ENCODE data around the gene CCDC134.

Gene CCDC134

DNA sequence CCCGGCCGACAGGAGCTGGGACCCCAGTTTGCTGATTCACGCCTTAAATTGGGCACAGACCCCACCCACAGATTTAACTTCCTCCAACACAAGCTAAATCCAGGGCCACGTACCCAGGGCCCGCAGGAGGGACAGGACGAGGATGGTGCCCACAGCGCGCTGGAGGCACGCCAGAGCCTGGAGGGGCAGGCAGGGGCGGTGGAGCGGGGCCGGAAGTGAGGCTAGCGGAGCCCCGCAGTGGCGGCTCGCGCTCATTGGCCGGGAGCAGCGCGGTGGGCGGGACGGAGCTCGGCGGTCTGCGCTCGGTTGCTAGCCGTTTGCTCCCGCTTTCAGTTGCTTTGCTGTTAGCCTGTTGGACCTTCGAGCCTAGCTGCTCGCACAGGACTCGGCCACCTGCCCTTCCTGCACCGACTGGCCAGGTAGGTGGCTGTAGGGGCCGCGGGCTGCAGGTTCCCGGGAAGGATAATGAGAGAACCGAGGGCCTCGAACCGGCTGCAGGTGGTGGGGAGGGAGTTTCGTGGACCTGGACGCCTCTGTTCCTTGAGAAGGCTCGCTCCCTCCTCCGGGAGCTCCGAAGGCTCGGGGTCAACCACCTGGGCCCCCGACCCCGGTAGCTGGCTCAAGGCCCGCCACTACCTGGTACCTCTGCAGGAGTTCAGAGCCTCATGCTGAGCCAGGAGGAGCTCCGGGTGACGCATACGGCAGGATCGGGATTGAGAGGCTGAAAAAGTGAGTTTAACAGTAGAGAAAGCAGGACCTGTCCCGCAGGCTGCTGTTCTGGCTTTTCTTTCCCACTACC is at the start of gene CCDC134:
Gene CCDC134 (plus strand): TSS at position 332 of the 799 bp plus-strand sequence. CDS start 8,212 bp downstream, outside the sequence.
- DNase-seq (ENCODE audit: low read depth) = peak; percentile 88

DNA sequence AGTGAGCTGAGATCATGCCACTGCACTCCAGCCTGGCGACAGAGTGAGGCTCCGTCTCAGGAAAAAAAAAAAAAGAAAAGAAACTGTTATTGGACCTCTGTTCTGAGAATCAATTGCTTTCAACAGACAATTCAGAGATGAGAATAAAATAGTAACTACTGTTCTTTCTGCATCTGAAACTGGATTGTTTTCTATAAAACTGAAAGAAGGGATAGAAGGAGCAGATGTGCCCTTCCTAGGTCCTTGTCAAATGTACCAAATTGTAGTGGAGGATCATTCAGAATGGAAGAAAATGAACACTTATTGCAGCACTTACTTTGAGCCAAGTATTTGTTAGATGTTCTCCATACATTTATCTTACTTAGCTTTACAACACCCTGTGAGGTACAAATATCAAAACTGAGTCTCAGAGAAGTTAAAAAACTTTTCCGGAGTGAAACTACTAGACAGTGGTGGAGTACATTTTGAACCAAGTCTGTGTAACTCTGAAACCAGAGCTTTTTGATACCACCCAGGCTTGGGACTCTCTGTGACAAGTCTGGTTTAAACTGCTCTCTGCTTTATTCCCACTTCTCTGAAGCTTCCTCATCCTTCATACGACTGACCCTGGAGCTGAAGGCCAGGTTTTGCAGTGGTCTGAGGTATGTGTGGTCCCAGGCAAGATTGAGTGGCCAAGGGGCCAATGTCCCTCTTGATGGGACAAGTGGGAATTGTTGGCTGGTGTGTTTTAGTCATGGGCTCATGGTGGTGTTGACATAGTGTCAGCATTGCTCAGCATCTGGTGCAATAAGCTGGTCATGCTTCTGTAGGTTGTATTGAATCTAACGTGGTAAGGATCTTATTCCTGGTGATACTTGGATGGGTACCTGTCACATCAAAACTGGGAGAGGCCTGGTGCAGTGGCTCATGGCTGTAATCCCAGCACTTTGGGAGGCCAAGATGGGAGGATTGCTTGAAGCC is 48.2 kb upstream of the CCDC134 start:
- no peak for DNase-seq (ENCODE audit: low read depth)

DNA sequence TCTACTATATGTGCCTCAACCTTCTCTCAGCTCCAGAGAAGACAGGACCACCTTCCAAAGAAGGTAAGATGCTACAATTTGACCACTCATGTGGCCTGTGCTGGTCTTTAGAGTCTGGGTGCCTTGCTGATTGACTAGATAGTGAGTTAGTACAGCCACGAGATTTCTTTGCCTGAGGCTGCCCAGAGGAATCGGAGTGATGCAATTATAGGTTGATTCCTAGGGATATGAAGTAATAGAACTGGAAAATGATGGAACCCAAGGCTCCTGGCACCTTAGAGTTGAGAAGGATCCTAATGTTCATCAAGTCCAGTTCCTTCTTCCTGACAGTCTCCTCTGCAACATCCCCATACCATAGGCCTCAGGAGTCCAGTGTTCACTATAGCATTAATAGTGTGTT is 46.5 kb upstream of the CCDC134 start:
- no peak for DNase-seq (ENCODE audit: low read depth)

DNA sequence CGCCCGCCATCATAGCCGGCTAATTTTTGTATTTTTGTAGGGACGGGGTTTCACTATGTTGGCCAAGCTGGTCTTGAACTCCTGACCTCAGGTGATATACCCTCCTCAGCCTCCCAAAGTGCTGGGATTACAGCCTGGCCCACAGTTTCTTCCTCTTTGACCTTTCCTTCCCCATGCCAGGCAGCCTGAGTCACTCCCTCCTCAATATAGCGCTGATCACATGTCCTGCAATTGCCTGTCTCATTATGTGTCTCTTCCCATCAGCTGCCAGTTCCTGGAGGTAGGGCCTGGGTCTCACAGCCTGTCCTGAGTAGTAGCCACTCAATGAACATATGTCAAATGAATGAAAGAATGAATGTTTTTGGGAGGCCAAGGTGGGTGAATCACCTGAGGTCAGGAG is 43.0 kb upstream of the CCDC134 start:
- no peak for DNase-seq (ENCODE audit: low read depth)

DNA sequence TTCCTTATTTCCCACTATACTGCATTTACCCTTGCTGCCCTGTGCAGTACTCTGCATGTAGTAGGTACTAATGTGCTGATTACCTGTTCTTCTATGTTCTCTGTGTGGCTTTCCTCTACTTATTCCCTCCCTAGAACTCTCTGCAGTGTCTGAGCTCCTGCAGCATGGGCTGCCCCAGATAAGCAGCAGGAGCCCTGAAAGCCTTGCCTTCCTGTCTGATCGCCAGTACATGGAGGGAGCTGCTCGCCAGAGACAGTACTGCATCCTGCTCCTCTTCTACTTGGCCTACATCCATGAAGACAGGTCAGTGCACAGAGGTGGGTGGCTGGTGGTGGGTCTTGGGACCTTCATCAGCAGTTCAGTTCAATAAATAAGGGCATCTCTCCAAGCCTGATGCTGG is 42.2 kb upstream of the CCDC134 start:
- no peak for DNase-seq (ENCODE audit: low read depth)

DNA sequence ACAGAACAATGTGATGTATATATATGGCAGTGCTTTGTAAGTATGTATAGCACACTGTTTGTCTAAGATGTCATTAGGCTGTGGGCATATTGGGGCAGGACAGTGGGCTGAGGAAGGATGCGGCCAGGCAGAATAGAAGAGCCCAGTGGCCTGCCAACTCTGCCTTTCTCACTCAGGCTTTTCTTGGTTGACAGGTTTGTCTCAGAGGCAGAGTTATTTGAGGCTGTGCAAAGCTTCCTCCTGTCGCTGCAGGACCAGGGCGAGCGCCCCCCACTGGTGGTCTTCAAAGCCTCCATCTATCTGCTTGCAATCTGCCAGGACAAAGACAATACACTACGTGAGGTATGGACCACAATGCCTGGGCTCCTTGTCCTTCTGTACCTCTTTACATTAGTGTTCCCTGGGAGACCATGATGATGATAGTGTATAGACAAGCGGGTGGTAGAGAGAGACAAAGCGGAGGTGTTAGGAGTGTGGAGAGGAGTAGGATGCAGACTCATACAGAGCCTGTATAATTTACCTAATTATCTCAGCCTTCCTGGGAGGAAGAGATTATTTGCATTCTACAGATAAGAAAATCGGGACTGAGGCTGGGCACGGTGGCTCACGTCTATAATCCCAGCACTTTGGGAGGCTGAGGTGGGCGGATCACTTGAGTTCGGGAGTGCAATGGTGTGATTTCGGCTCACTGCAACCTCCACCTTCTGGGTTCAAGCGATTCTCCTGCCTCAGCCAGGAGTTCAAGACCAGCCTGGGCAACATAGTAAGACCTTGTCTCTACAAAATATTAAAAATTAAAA is 37.3 kb upstream of the CCDC134 start:
- DNase-seq (ENCODE audit: low read depth) = no peak

DNA sequence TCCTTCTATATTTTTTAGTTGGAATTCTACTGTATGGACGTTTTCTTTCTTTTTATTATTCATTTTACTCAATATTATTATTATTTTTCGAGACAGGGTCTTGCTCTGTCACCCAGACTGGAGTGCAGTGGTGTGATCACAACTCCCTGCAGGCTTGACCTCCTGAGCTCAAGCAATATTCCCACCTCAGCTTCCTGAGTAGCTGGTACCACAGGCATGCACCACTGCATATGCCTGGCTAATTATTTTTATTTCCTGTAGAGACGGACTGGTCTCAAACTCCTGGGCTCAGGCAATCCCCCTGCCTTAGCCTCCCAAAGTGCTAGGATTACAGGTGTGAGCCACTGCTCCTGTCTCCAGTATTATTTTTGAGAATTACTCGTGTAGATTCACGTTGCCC is 34.0 kb upstream of the CCDC134 start:
- DNase-seq (ENCODE audit: low read depth) = no peak

DNA sequence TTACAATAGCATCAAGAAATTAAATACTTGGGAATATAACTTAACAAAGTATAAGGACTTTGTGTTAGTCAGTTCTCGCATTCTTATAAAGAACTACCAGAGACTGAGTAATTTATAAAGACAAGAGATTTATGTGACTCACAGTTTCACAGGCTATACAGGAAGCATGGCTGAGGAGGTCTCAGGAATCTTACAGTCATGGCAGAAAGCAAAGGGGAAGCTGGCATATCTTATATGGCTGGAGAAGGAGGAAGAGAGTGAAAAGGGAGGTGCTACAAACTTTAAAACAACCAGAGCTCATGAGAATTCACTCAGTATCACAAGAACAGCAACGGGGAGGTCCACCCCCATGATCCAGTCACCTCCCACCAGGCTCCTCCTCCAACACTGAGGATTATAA is 32.0 kb upstream of the CCDC134 start:
- no peak for DNase-seq (ENCODE audit: low read depth)

DNA sequence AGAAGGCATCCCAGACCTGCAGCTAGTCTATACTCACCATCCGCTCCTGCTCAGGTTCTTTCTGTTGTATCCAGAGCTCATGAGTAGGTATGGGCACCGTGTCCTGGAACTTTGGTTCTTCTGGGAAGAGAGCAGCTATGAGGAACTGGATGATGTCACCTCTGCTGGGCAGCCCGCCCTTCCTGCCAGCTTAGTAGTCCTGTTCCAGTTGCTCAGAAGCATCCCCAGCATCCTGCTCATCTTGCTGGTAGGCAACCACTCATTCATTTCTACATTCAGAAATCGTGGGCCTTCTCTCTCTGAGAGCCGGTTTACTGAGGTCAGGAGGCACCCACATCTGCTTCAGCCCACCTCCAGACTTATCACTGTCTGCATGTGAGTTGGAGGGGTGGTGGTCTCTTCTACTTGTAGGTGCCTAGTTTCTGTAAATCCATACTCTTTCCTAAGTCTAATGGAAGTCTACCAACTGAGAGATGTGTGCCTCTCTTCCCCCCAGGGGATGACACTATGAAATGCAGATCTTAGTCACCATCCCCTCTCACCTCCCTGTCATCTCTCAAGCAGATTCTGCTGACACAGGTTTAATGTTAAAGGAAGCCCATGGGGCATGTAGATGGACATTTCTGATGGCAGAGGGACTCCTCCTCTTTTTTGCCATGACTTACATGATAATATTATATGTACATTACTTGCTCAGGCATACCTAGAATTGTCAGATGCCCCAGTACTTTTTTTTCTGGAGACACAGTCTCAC is 29.6 kb upstream of the CCDC134 start:
- DNase-seq (ENCODE audit: low read depth) = no peak

DNA sequence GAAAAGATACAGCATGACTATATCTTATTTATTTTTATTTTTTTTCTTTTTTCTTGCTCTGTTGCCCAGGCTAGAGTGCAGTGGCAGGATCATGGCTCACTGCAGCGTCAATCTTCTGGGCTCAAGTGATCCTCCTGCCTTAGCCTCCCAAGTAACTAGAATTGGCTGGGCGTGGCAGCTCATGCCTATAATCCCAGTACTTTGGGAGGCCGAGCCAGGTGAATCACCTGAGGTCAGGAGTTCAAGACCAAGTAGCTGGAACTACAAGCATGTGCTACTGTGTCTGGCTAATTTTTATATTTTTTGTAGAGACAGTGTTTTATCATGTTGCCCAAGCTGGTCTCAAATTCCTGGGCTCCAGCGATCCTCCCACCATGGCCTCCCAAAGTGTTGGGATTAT is 28.3 kb upstream of the CCDC134 start:
- no peak for DNase-seq (ENCODE audit: low read depth)

DNA sequence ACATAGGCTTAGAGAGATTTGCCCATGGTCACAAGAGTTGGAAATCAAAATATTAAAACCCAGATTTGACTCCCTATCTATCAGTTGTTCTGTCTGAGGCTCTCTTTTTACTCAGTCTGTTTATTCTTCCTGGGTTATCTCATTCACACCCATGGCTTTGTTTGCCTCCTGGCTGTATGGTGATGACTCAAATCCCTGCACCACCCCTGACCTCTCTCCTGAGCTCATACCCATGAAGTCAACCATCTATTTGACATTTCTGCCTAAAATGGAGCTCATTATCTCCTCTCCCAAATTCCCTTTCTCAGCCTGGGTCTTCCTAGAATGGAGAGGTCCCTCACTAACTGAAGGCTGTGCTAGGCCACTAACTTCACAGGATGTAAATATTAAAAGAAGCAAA is 27.8 kb upstream of the CCDC134 start:
- DNase-seq (ENCODE audit: low read depth) = no peak

DNA sequence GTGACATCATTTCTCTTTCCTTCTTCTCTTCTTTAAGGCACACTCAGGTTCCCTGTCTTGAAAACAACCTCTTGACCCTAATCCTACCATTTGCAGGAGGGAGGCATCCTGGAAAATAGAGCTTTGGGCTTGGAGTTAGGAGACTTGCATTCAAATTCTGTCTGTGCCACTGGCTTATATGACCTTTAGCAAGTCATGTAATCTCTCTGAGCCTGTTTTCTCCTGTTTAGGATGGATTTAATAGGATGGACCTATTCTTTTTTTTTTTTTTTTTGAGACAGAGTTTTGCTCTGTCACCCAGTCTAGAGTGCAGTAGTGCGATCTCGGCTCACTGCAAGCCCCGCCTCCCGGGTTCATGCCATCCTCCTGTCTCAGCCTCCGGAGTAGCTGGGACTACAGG is 25.1 kb upstream of the CCDC134 start:
- no peak for DNase-seq (ENCODE audit: low read depth)

DNA sequence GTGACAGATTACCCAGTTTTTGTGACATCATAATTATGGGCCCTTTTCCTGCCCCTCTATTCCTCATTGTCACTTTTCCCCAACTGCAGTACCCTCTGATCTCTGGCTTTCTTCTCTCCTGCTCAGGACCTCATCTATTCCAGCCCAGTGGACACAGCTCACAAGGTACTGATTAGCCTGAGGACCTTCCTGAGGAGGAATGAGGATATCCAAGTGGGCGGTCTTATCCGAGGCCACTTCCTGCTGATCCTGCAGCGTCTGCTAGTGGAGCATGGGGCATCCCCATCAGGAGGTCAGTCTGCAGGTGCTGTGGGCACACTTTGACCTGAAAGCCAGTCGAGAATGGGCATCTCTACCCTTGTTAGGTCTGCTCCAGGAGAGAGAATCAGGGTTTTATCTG is 24.5 kb upstream of the CCDC134 start:
- DNase-seq (ENCODE audit: low read depth) = no peak

DNA sequence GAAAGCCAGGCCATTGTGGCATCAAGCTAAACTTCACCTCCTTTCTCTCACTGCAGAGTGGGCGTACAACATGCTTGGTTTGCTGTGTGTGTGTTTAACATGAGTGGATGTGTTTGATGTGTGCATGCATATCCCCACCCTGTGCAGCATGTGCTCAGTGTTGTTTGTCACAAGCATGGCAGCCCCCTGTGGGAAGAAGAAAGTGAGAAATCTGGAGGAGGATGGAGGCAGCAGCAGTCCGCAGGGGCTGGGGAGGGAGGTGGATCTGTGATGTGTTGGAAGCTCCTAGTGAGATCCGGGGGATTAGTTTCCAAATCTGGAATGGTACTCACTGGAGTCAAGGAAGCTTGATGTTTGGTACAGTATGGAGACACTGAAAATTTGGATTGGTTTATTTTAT is 24.1 kb upstream of the CCDC134 start:
- DNase-seq (ENCODE audit: low read depth) = no peak

DNA sequence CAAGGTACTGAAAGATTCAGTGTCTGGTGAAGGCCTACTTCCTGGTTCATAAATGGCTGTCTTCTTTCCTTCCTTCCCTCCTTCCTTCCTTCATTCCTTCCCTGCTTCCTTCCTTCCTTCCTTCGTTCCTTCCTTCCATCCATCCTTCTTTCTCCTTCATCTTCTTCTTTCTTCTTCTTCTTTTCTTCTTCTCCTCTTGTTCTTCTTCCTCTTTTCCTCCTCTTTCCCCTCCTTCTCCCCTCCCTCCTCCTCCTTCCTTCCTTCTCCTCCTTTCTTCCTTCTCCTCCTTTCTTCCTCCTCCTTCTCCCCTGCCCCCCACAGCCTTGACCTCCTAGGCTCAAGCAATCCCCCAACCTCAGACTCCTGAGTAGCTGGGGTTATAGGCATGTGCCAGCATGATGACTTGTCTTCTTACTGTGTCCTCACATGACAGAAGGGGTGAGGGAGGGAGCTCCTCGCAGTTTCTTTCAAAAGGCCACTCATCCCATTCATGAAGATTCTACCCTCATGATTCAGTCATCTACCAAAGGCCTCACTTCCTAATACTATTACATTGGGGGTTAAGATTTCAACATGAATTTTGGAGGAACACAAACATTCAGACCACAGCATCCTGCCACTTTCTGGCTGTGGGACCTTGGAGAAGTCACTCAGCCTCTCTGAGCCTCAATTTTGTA is 22.6 kb upstream of the CCDC134 start:
- DNase-seq (ENCODE audit: low read depth) = no peak

DNA sequence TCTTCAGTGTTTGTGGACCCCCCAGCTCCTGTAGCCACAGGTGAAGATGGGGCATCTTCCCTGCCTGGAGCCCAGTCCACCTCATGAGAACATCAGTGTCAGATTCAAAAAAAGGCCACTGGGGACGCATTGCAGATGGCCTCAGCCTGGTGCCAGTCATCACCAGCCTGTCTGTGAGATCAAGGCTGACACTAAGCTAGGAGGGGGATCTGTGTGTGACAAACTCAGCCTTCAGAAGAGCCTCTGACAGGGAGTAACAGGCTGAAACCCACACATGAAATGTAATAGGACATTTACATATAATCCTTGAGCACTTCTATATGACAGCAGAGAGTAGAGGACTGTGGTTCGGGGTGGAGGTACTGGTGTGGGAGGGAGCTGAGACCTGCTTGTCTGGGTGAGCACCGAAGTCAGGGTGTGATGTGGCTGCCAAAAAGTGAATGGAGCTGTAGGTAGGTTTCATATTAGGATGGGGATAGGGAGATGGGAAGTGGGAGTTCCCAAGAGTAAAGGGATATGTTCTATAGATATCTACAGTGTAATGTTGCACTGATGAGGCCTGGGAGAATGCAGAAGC is 20.5 kb upstream of the CCDC134 start:
- DNase-seq (ENCODE audit: low read depth) = no peak

DNA sequence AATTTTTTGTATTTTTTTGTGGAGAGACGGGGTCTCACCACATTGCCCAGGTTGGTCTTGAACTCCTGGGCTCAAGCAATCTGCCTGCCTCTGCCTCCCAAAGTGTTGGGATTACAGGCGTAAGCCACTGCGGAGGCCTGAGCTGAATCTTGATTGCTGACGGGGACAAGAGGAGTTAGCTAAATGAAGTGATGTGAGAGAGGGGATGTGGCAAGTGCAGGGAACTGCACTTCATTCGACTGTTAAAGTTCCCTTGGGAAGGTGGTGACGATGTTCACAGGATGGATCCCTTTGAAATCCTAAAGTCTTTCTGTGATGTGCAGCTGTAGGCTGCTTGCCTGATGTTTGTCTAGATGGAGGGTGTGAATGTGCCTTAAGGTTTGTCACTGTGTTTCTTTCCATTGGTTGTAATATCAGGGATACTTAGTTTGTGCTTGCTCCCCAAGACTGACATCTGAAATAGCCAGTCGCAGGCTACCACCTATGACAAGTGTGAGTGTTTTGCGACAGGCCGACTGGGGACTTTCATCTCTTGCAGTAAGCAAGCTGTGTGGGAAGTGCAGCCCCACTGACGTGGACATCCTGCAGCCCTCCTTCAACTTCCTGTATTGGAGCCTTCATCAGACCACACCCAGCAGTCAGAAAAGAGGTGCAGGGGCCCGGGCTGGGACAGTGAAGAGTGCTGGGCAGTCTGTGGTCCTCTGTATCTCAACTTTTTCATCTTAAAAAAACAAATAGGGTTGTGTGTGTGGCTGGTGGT is 19.6 kb upstream of the CCDC134 start:
- DNase-seq (ENCODE audit: low read depth) = peak; percentile 75

DNA sequence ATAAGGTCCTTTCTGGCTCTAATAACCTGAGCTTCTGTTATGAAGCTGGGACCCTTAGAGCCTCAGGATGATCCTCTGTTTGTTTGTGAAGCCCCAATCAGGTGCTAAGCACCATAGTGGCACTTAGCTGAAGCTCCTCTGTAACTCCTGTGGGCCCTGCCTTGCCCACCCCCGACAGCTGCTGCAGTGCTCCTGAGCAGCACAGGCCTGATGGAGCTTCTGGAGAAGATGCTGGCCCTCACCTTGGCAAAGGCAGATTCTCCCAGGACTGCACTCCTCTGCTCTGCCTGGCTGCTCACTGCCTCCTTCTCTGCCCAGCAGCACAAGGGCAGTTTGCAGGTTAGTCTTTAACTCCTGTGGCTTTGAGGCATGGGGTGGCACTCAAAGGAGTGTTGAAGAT is 19.0 kb upstream of the CCDC134 start:
- DNase-seq (ENCODE audit: low read depth) = no peak

DNA sequence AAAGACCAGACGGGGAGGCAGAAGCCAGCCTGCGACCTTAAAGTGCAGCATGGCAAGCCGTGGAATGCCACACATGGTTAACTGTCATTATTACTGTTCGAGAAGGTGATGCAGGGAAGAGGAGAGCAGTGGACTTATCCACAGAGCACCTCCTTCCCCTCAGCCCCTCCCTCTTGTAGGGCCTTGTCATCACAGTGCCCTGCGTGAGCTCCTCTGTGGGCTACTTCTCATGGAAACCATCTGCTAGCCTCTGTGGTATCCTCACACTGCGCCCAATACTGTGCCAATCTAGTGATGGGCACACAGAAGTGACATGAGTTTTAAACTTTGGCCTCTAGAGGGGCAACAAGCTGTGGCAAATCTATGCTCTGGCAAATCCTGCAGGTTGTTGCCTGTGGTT is 18.2 kb upstream of the CCDC134 start:
- DNase-seq (ENCODE audit: low read depth) = no peak

DNA sequence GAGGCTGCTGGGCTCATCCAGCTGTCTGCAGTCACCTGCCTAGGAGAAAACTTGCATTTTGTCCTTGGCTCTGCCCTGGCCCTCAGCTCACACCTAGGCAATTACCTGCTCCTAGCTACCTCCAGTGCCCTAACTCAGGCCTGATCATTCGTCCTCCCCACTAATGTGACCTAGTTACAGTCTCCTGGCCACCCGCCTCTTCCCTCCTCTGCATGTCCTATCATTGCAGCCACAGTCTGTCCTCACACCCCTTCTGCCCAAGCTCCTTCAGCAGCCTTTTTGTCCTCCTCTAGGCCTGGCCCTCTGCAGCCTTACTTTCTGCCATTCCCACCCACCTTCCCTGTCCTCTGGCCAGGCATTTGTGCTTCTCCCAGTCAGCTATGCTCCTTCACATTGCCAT is 17.7 kb upstream of the CCDC134 start:
- no peak for DNase-seq (ENCODE audit: low read depth)

Measured in stimulated activated CD8-positive, alpha-beta memory T cell treated with anti-CD3 and anti-CD28 coated beads, Interleukin-4, amount 100 ng/mL, for 24 hours (primary cell).